Esophagus (tissue), 2 donors: ENCODE measurements around the gene WNT4. TPM values are rescaled to one million over a fixed set of nuclear protein-coding genes. Genes with fewer than 3 reads are reported as not detected.

Experiments used
- H3K27ac ChIP-seq, 2 donors: one replicate each; pipeline ENCODE4 v1.5.1; 2013; ENCODE audit warnings: low read depth in 2 of 2, mild to moderate bottlenecking in 2 of 2, inconsistent platforms in 1 of 2, low read length in 1 of 2, moderate library complexity in 1 of 2
- H3K27me3 ChIP-seq, 2 donors: one replicate each; pipeline ENCODE4 v1.6.1; 2013; ENCODE audit warnings: low read length in 2 of 2, control low read depth in 1 of 2, mild to moderate bottlenecking in 1 of 2; ENCODE audit not compliant: insufficient read depth in 2 of 2, control insufficient read depth in 1 of 2
- H3K36me3 ChIP-seq, 2 donors: one replicate each; pipeline ENCODE4 v1.6.1; 2013; ENCODE audit warnings: low read length in 1 of 2; ENCODE audit not compliant: control insufficient read depth in 2 of 2, insufficient read depth in 2 of 2
- H3K4me1 ChIP-seq, 2 donors: one replicate each; pipeline ENCODE4 v1.6.1; 2013; ENCODE audit warnings: low read length in 1 of 2; ENCODE audit not compliant: control insufficient read depth in 2 of 2, insufficient read depth in 2 of 2
- H3K4me3 ChIP-seq, 2 donors: one replicate each; pipeline ENCODE4 v1.5.1; 2013; ENCODE audit warnings: low read length in 2 of 2, mild to moderate bottlenecking in 2 of 2, low read depth in 1 of 2, moderate library complexity in 1 of 2
- H3K9me3 ChIP-seq, 2 donors: one replicate each; pipeline ENCODE4 v1.6.1; 2013; ENCODE audit warnings: mild to moderate bottlenecking in 2 of 2, low read depth in 1 of 2, low read length in 1 of 2, moderate library complexity in 1 of 2; ENCODE audit not compliant: control insufficient read depth in 2 of 2, insufficient read depth in 1 of 2
- WGBS, 2 donors: extraction: QIAGEN DNeasy Blood & Tissue Kit; methylation state at CpG; one replicate each; pipeline ENCODE4 v1.1.7; 2013; 5-methylcytosine and 5-hydroxymethylcytosine counted together
- polyA plus RNA-seq, 2 donors: library from polyadenylated mRNA; stranded (reverse); fragments of 200-250 nt; gene quantifications; one replicate each; pipeline ENCODE4 v1.2.3, GENCODE V29; 2013
- donor health status: healthy with polysubstance abuse.
- donor health status: Bipolar disorder and iron deficiency.

The WNT4 gene
- polyA plus RNA-seq, 2 donors, result 9.4 to 15.6 TPM

DNA sequence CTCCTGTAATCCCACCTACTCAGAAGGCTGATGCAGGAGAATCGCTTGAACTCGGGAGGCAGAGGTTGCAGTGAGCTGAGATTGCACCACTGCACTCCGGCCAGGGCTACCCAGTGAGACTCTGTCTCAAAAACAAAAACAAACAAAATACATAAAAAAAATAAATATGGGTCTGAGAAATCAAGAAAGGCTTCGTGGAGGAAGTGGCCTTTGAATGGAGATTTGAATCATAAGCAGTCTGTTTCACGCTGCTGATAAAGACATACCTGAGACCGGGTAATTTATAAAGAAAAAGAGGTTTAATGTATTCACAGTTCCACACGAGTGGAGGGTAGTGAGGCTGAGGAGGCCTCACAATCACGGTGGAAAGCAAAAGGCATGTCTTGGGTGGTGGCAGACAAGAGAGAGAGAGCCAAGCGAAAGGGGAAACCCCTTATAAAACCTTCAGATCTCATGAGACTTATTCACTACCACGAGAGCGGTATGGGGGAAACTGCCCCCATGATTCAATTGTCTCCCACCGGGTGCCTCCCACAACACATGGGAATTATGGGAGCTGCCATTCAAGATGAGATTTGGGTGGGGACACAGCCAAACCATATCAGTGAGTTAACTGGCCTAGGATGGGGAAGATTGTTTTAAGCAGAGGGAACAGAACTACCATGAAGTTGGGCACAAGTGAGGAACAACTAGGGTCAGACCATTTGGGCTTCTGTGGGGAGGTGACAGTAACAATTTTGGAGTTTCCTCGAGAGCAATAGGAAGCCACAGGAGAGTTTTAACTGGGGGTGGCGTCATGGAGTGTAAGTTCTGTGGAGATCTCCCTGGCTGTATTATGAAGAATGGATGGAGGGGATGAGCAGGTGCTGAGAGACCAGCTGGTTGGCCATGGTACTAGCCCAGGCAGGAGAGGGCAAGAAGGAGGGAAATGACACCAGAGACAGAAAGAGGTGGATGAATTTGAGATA lies 22.2 kb upstream of the WNT4 start:
- WGBS, 2 donors, result 84 to 85% methylated on average over 14 of the region's 14 CpGs
- Histone ChIP-seq H3K36me3 (no peaks in the 10 kb centered on the region), H3K27me3 (no peaks in the 10 kb centered on the region), H3K27ac (no peak overlapping the region), H3K4me3 (no peak overlapping the region), H3K9me3 (no peaks in the 10 kb centered on the region), H3K4me1 (peaks cover 0 to 11% of the 10 kb centered on the region in 2 donors)

DNA sequence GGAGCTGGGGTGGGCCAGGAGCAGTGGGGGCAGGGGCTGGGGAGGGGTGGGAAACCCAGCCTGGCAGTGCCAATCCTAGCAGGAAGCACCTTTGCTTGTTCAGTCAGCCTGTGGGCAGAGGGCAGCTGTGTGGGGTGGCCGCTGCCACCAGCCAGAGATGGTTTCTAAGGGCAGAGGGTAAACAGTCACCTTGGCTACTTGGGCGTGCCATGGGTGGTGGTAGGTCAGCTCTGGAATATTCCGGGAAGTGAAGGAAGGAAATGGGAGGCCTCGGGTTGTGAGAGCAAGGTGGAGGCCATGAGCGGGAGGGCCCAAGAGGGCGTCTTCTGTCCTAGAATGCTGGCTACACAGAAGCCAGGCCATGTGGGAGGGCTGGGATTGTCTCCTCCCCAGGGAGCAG lies 20.7 kb upstream of the WNT4 start:
- no peaks in the 10 kb centered on the region for H3K36me3 ChIP-seq
- no peaks in the 10 kb centered on the region for H3K27me3 ChIP-seq
- H3K27ac ChIP-seq, result no peak overlapping the region
- whole genome bisulfite sequencing, 2 donors, result 68 to 80% methylated on average over 6 of the region's 6 CpGs
- H3K9me3 ChIP-seq, result no peaks in the 10 kb centered on the region
- peaks cover 0 to 7% of the 10 kb centered on the region in 2 donors for H3K4me1 ChIP-seq
- no peak overlapping the region for H3K4me3 ChIP-seq

DNA sequence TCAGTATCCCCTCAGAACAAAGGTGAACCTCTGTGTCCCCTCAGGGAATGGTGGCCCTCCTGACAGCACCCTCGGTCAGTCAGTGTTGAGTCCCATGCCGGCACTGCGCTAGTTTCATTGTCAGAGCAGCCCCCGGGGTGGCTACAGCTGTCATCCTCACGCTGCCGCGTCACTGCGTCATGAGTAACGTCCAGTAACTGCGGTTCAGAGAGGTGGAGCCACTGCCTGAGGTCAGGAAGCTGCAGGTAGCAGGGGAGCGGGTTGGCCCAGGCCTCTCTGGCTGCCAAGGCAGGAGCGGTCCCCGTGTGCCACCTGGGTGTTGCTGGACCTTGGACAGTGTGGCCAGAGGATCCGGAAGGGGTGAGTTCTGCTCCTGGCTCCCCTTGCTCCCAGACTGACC lies 20.2 kb upstream of the WNT4 start:
- no peak overlapping the region for H3K27ac ChIP-seq
- no peak overlapping the region for H3K4me3 ChIP-seq
- no peaks in the 10 kb centered on the region for H3K36me3 ChIP-seq
- H3K4me1 ChIP-seq, result peaks cover 0 to 5% of the 10 kb centered on the region in 2 donors
- 79 to 84% methylated on average over 14 of the region's 14 CpGs for WGBS, 2 donors
- H3K9me3 ChIP-seq, result no peaks in the 10 kb centered on the region
- no peaks in the 10 kb centered on the region for H3K27me3 ChIP-seq

DNA sequence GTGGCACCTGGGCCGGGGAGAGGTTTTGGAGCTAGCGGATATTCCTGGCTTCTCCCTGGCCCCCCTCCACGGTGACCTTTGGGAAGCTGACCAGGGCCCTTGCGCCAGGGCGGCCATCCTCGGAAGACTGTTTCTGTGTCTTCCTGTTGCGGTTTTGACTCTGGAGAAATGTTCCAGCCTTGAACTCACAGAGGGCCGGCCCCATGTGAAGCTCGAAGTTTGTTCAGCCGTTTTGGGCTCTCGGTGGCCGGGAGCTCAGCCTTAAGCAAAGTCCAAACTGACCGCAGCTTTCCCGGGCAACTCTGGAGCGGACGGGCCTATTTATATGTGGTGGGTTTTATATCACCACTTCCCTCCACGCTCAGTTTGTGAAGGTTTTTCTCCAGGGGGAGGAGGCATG lies 17.0 kb upstream of the WNT4 start:
- Histone ChIP-seq H3K9me3 (no peaks in the 10 kb centered on the region), H3K27ac (no peak overlapping the region), H3K27me3 (no peaks in the 10 kb centered on the region), H3K36me3 (peaks cover 0 to 2% of the 10 kb centered on the region in 2 donors), H3K4me3 (no peak overlapping the region), H3K4me1 (no peaks in the 10 kb centered on the region)
- WGBS, 2 donors, result 86 to 87% methylated on average over 17 of the region's 17 CpGs

DNA sequence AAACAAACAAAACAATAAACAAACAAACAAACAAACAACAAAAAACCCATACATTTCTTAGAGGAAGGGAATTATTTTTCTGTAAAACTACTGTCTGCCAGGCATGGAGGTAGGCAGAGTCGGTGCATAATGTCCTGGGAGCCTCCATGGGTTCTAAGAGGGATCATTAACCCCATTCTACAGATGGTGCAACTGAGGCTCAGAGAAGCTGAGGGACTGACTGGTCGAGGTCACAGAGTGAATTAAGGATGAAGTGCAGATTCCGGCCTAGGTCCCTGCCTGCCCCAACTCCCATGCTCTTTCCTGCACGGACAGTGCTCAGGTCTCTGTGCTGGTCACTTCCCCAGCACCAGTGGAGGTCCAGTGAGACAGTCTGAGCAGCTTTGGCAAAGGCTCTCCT lies 15.8 kb upstream of the WNT4 start:
- Histone ChIP-seq H3K4me1 (no peaks in the 10 kb centered on the region), H3K27me3 (no peaks in the 10 kb centered on the region), H3K36me3 (peaks cover 0 to 2% of the 10 kb centered on the region in 2 donors), H3K9me3 (no peaks in the 10 kb centered on the region), H3K4me3 (no peak overlapping the region), H3K27ac (no peak overlapping the region)
- 88 to 93% methylated on average over 4 of the region's 4 CpGs for WGBS, 2 donors

DNA sequence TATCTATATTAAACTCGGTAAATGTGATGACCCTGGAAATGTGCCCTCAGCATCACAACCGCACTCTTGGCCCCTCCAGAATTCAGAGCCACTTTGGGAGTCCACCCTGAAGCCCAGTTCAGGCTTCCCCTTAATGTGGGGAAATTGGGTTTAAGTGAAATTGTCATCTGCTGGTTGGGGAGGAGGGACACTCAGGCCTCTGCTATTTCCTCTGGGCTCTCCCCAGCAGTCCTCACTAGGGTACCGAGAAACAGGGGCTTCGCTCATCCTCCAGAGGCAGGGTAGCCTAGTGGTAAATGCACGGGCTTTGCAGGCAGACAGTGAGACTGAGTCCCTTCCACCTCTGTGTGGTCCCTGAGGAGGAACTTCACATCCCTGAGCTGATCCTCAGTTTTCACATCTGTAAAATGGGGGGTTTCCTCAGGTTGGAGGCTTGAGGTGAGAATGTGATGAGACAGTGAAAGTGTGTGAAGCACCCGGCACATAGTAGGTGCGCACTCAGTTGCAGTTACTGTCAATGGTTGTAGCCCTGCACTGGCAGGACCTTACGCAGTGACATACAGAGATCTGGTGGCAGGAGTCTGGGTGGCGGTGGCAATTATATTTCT lies 14.6 kb upstream of the WNT4 start:
- H3K4me1 ChIP-seq, result no peaks in the 10 kb centered on the region
- H3K36me3 ChIP-seq, result peaks cover 0 to 2% of the 10 kb centered on the region in 2 donors
- H3K27me3 ChIP-seq, result no peaks in the 10 kb centered on the region
- no peak overlapping the region for H3K4me3 ChIP-seq
- H3K27ac ChIP-seq, result no peak overlapping the region
- WGBS, 2 donors, result 86 to 90% methylated on average over 9 of the region's 9 CpGs
- no peaks in the 10 kb centered on the region for H3K9me3 ChIP-seq

DNA sequence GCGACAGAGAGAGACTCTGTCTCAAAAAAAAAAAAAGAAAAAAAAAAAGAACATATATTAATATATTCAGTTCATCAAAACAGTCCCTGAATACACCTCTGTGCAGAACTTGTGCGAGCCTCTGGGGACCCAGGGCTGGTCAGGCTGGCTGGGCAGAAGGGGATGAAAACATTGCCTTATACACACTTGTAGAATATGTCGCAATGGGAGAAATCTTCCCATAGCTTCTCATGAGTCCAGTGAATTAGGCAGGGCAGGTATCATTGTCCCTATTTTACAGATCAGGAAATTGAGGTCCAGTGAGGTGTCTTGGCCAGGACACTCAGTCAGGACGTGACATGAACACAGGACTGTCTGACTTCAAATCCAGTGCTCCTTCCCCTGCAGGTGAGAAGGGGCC lies 12.6 kb upstream of the WNT4 start:
- H3K27me3 ChIP-seq, result no peaks in the 10 kb centered on the region
- WGBS, 2 donors, result 89 to 92% methylated on average over 3 to 4 of the region's 4 CpGs
- no peak overlapping the region for H3K27ac ChIP-seq
- no peaks in the 10 kb centered on the region for H3K9me3 ChIP-seq
- H3K4me1 ChIP-seq, result no peaks in the 10 kb centered on the region
- H3K4me3 ChIP-seq, result no peak overlapping the region
- H3K36me3 ChIP-seq, result peaks cover 0 to 2% of the 10 kb centered on the region in 2 donors

DNA sequence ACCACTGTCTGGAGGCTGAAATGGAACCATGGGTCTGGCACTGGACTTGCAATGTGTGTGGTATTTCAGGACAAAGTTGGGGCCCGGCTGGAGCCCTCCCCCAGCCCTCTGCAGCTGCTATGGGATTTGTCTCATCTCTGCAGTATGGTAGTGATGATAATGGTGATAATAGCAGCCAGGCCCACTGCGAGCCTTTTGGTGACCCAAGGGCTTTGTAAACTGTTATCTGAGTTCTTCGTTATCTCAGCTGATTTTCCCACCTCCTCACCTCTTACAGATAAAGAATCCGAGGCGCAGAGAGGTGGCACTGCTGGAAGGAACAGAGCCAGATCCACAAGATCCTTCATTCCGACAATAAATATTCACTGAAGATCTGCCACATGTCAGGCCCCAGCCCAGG lies 11.7 kb upstream of the WNT4 start:
- H3K27ac ChIP-seq, result no peak overlapping the region
- H3K4me1 ChIP-seq, result no peaks in the 10 kb centered on the region
- H3K36me3 ChIP-seq, result peaks cover 0 to 2% of the 10 kb centered on the region in 2 donors
- no peaks in the 10 kb centered on the region for H3K27me3 ChIP-seq
- no peaks in the 10 kb centered on the region for H3K9me3 ChIP-seq
- 75 to 85% methylated on average over 6 of the region's 6 CpGs for WGBS, 2 donors
- no peak overlapping the region for H3K4me3 ChIP-seq

DNA sequence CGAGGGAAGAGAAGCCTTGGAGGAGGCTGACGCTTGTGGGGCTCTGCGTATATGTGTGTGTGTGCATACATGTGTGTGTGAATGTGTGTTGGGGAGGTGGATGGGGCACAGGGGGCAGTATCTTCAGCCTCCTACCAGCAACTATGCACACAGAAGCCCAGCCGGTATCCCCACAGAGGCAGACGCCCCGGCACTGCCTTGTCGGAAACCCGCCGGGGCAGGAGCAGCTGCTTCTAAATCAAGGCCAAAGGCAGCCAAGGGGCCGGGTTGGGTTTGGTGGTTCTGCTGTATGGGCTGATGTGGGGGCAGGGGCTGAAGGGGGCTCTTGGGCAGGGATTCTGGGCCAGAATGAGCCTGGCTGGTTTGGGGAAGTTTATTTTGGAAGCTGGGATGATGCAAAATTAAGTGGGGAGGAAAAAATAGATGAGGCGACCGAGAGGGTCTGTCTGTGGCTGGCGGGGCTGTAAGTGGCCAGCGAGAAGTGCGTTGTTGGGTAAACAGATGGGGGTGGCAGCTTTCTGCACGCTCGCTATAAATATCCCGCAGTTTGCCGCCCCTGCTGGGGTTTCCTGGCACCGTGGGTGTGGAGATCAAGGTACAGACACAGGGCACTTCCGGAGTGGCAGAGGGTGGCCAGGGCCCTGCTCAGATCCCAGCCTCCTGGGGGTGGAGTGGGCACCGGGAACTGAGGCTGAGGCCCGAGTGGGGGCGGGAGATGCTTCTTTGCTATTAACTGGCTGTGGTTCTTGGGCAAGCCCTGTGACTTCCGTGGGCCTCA lies 11.0 kb upstream of the WNT4 start:
- H3K36me3 ChIP-seq, result peaks cover 0 to 2% of the 10 kb centered on the region in 2 donors
- no peak overlapping the region for H3K27ac ChIP-seq
- H3K9me3 ChIP-seq, result no peaks in the 10 kb centered on the region
- H3K27me3 ChIP-seq, result no peaks in the 10 kb centered on the region
- no peaks in the 10 kb centered on the region for H3K4me1 ChIP-seq
- WGBS, 2 donors, result 75 to 83% methylated on average over 25 of the region's 25 CpGs
- no peak overlapping the region for H3K4me3 ChIP-seq
